ENCODE results near the gene C1QTNF5.

Gene C1QTNF5

GRCh38 chr11:119318240-119319135, 22.2 kb downstream of the C1QTNF5 start:
- in situ Hi-C loops (cut with MboI; ENCODE audit: low sequenced_read_pairs): no loop called here

DNA sequence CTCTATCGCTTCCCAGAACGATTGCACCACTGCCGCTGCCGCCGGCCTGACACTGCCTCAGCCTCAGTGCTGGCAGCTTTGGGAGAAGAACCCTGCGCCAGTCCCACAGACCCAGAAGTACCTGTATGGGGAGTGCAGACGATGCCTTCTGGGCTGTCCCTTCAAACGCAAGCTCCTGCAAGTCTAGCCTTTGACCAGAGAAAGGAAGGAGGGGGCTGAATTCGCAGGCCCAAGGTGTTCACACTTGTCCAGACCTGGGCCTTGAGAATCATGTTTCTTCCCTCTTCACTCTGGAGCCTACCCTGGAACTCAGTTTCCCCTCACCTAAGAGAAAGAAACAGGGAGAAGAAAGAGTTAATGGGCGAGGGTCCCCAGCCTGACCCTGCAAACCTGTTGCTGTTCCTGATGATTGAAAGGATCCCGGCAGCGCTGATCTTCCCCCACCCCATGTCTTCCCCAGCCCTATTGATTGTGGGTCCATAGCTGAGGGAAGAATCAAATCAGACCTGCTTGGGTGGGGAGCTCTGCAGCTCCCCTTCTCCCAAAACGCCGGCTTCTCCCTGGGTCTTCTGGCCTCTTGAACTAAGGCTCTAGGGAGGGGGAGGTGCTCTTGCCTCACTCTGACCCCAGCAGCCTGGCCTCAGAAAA, 23.0 kb downstream of the C1QTNF5 start:
- in situ Hi-C loops (cut with MboI; ENCODE audit: low sequenced_read_pairs): no loop called here

- in situ Hi-C loops (cut with MboI; ENCODE audit: low sequenced_read_pairs): no loop called here
These were observed 23.7 kb downstream of the C1QTNF5 start, which contains the start of gene MCAM for GRCh38 chr11:119316729-119317591. MCAM (minus strand) TSS chr11:119317130; CDS start chr11:119317101, 29 bp downstream.

GRCh38 chr11:119316016-119316728, 24.5 kb downstream of the C1QTNF5 start:
- in situ Hi-C loops (cut with MboI; ENCODE audit: low sequenced_read_pairs): no loop called here

GRCh38 chr11:119315131-119316015, 25.3 kb downstream of the C1QTNF5 start:
- in situ Hi-C loops (cut with MboI; ENCODE audit: low sequenced_read_pairs): no loop called here

- in situ Hi-C loops (cut with MboI; ENCODE audit: low sequenced_read_pairs): no loop called here
These were observed 26.0 kb downstream of the C1QTNF5 start for GRCh38 chr11:119314726-119315125.

DNA sequence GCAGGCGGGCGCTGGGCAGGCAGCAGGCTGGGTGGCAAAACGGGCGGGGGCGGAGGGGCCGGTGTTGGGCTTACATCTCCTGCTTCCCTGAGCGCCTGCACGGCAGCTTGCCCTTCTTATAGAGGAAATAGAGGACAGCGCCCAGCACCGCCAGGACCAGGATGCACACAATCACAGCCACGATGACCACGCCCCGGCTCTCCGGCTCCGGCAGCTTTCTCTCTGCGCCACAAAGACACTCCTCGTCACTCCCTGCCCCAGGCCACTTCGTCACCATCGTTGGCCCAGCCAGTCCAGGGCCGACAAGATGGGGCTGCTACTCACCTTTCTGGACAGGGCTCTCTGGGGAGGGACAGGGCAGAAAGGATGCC, 30.0 kb downstream of the C1QTNF5 start:
- in situ Hi-C loops (cut with MboI; ENCODE audit: low sequenced_read_pairs): no loop called here

DNA sequence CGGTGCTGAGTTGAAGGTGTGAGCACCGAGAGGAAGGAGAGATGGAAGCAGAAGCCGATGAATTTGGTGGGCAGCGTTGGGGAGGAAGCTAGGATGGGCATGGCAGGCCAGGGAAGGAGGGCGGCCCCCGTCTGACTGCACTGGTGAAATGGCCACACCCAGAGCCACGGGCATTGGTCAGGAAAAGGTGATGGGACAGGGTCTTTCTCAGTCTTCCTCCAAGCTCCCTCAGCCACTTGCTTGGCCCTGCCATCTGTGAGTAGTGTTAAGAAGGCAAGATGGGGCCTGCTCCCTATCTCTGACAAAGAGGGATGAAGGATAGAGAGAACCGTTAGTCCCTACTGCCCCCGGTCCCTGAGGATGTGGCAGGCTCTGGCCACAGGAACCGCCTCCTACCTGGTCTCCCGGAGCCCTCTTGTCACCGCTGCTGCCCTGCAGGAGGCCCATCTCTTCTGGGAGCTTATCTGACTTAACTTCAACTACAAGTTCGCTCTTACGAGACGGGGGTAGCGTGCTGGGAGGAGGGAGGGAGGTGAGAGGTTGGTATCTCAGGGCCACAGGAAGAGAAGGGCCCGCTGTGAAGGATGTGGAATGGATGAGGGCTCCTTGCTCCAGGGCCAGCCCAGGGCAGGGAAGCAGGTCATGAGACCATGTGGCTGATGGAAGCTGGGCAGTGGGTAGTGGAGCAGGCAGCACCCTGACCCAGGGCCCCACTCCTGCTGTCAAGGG, 30.6 kb downstream of the C1QTNF5 start:
- in situ Hi-C loops (cut with MboI; ENCODE audit: low sequenced_read_pairs): no loop called here

DNA sequence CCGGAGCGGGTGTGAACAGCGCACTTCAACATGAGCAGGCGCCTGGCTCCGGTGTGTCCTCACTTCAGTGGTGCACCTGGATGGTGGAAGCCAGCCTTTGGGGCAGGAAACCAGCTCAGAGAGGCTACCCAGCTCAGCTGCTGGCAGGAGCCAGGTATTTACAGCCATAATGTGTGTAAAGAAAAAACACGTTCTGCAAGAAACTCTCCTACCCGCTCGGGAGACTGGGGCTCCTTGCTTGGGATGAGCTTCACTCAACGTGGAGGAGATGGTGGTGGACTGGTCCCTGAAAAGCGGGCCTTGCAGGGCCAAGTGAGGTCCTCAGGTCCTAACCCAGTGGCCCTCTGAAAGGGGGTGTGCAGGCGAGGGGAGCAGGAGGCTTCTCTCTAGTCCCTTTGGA, 31.3 kb downstream of the C1QTNF5 start:
- in situ Hi-C loops (cut with MboI; ENCODE audit: low sequenced_read_pairs): no loop called here

DNA sequence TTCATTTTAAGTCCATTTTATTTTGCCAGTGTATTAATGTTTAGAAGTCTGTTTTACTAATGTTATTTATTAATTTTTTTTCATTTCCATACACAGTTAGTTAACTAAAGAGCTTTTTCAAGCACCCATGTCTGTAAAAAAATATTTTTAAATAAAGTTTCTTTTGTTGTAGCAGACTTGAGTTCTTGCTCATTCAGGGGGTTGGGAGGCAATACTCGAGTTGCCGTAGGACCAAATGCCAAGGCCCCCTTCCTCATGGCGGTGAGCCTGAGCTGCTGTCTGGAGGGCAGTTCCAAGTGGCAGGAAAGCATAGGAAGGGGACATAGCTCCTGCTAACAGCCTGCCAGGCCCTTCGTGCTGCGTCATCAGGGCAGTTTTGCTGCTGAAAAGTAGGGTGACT, 32.7 kb downstream of the C1QTNF5 start:
- in situ Hi-C loops (cut with MboI; ENCODE audit: low sequenced_read_pairs): no loop called here

DNA sequence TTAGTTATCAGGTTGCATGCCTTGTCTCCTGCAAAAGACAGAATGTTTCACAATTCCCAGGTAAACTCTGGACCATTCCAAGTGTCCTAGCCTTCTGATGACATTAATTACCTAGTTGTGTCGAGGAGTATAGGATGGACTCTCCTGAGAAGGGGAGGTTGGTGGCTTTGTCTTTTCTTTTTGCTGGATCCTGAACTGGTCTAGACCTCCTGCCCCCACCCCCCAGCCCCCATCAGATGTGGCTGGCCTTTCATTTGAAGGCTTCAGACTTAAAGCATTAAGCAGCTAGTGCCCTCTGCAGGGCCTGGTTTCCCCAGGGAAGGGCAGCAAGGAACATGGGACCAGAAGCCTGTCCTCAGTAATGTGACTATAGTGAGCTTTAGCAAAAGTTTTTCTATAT, 33.5 kb downstream of the C1QTNF5 start:
- in situ Hi-C loops (cut with MboI; ENCODE audit: low sequenced_read_pairs): no loop called here

- in situ Hi-C loops (cut with MboI; ENCODE audit: low sequenced_read_pairs): no loop called here
These were observed 34.3 kb downstream of the C1QTNF5 start for GRCh38 chr11:119306373-119306890.

DNA sequence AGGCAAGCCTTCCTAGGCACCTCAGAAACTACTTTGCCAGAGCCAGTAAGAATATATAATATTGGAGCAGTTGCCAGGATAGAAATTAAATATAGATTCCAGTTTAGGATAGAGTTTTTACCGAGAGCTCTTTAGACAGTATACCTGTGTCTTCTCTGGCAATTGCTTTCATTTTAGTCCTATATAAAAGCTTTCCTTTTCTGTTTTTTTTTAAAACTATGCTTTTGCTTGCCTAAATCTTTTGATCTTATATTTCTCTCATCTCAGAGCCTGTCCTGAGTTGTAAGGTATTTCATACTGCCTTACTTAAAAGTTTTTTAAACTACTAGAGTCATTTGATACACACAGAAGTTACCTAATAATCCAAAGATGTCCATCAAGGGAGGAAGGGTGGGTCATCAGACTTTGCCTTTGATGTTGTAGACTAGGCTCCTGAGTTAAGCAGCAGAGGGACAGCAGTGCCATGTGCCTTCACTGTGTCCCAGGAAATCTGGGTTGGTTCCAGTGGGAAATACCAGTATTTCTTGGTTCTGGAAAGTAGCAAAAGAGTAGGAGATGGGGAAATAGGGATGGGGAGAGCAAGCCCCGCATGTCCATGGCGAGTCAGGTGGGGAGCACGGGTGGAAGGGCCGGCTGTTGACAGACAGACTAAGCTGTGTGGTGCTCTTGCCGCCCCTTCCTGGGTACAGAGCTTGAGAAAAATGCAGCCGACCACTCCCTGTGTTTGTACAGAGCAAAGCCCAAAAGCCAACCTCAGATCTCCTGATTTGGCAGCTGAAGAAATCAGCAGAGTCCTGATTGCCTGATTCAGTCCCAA, 34.9 kb downstream of the C1QTNF5 start:
- in situ Hi-C loops (cut with MboI; ENCODE audit: low sequenced_read_pairs): no loop called here

DNA sequence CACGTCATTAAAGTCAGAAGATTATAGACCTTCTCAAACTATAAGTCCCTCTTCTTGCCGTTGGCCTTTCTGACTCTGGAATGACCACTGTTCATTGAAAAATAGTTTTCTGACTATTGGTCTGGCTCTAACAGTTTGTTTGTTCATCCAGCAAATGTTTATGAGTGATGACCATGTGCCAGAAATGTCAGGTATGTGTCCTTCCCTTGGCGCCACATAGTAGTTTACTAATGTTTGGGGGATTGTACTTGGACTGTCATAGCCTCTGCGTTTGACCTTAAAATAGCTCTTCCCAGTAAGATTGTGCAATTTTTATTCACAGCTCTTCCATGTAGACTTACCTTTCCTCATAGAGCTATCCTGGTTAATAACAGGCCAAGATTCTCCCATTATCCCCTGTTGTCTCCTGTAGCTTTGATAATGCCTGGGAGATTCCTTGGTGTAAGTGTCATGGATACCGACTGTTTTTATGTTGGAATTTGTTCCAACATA, 37.4 kb downstream of the C1QTNF5 start:
- in situ Hi-C loops (cut with MboI; ENCODE audit: low sequenced_read_pairs): no loop called here

DNA sequence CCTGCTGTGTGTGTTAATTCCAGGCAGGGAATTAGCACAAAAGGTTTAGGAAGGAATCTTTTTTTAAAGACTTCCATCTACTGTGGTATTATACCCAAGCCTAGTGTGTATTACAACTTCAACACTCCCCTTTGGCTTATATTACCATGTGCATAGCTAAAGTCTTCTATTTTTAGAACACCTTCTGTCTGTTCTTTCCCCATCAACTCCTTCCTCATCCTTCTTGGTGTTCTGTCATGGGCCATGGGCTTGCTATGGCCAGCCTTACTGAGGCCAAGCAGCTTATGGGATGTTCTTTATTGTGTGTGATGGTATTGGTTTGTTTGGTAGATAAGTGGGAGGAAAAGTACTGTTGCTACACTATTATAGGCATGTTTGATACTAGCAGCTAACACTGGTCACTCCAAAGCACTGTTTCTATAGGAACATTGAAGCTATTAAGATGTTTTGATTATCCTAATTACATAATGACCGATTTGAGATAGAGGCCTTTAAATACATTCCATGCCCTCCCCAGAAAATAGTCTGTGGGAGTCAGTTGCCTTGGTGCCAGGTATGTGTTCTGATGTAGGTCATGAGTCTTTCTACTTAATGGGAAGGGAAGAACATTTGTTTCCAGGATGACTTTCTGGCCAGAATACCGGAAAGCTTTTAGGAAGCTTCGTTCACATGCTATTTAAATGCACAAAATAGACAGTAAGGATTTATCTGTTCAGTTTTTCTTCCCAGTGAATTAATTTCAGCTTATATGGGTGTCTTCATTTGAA, 40.3 kb downstream of the C1QTNF5 start:
- in situ Hi-C loops (cut with MboI; ENCODE audit: low sequenced_read_pairs): no loop called here

DNA sequence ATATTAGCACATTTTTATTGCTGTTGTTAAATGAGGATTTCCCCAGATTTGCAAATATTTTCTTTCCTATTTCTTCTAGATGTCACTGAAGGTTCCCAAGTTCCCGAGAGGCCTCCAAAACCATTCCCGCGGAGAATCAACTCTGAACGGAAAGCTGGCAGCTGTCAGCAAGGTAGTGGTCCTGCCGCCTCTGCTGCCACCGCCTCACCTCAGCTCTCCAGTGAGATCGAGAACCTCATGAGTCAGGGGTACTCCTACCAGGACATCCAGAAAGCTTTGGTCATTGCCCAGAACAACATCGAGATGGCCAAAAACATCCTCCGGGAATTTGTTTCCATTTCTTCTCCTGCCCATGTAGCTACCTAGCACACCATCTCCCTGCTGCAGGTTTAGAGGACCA, 41.3 kb downstream of the C1QTNF5 start:
- in situ Hi-C loops (cut with MboI; ENCODE audit: low sequenced_read_pairs): no loop called here

DNA sequence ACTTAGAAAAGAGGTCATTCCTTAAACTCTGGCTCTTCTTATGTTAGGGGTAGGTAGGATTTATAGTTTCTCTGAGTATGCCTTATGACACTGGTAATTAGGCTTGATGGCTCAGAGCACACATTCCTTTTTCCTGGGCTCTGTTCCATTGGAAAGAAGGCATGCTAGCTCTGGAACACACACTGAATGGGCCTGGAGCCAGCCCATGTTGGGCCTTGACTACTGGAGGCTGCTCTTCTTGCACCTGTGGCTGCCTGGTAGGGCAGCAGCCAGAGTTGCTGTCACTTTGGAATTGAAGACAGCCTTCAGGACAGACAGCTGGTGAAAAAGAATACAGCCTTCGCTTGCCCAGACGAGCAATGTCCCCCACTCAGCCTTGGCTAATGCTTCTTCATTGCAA, 42.0 kb downstream of the C1QTNF5 start:
- in situ Hi-C loops (cut with MboI; ENCODE audit: low sequenced_read_pairs): no loop called here

Data from HL-60/S4 treated with phorbol 12-myristate 13-acetate at 8.2 ng/mL for 4 days and 3 days (cell line).